GM12873 (cell line): Measurements from ENCODE around the gene MEG3.

Experiments used
- TF ChIP-seq, protein P1 (sequence below): IDR thresholded peaks from 2 replicates; pipeline ENCODE4 v1.5.1; 2012; ENCODE audit warnings: low read depth, mild to moderate bottlenecking, moderate library complexity, low read length, control low read depth; ENCODE audit not compliant: insufficient read depth; ENCODE audit errors: missing control alignments

MEG3 gene

DNA sequence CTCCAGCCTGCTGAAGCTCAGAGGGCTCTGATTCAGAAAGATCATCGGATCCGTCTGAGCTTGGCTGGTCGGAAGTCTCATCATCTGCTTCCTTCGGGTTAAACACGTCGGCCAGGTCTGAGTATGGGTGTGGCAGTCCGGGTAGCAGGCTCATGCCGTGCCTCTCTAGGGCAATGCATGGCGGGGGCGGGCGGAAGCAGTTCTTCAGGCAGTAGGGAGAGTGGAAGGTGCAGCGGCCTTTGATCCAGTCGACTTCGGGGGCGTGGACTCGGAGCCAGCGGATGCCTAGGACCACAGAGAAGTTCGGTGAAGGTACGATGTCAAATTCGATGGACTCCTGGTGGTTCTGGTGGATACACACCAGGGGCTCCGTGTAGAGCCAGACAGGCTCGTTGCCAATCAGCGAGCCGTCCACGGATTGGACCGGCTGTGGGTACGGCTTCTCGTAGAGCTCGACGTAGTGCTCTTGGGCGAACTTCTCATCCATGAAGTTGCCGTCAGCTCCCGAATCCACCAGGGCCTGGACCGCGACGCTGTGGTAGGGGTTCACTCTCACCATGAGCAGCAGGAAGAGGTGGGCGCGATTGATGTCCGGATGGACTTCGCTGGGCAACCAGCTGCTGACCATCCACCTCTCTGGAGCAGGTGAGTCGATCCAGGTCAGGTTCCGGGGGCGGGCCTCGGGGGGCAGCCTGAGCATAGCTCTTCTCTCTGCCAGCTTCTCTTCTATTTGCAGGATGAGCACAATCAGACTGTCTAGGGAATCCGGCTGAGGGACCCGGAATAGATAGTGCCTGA is 57.3 kb downstream of the MEG3 start:
- TF ChIP-seq, protein P1, sequence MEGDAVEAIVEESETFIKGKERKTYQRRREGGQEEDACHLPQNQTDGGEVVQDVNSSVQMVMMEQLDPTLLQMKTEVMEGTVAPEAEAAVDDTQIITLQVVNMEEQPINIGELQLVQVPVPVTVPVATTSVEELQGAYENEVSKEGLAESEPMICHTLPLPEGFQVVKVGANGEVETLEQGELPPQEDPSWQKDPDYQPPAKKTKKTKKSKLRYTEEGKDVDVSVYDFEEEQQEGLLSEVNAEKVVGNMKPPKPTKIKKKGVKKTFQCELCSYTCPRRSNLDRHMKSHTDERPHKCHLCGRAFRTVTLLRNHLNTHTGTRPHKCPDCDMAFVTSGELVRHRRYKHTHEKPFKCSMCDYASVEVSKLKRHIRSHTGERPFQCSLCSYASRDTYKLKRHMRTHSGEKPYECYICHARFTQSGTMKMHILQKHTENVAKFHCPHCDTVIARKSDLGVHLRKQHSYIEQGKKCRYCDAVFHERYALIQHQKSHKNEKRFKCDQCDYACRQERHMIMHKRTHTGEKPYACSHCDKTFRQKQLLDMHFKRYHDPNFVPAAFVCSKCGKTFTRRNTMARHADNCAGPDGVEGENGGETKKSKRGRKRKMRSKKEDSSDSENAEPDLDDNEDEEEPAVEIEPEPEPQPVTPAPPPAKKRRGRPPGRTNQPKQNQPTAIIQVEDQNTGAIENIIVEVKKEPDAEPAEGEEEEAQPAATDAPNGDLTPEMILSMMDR, result no peak

DNA sequence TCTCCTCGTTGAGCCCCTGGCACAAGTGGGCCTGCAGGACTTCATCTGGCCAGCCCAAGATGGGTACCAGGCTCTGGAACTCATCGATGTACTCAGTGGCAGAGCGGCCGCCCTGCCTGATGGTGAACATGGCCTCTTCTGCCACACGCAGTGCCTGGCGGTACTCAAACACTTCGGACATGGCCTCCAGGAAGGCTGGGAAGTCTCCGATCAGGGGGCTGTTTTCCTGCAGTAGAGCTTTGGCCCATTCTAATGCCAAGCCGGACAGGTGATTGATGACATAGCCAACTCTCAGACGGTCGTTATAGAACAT is 57.8 kb downstream of the MEG3 start:
- TF ChIP-seq, protein P1, result no peak

DNA sequence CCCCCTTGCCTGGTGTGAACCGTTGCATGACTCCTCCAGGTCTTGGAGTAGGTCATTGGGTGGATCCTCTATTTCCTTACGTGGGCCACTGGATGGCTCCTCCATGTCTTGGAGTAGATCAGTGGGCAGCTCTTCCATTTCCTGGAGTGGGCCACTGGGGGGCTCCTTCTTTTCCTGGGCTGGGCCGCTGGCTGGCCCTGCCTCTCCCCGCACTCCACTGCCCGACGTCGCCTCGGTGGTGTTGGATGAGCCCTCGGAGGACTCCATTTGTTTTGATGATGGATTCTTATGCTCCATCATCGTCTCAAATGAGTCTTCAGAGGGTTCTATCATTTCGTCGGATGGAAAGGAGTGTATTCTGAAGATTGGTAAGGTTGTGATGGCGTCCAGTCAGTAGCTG is 58.5 kb downstream of the MEG3 start:
- TF ChIP-seq, protein P1, result no peak

DNA sequence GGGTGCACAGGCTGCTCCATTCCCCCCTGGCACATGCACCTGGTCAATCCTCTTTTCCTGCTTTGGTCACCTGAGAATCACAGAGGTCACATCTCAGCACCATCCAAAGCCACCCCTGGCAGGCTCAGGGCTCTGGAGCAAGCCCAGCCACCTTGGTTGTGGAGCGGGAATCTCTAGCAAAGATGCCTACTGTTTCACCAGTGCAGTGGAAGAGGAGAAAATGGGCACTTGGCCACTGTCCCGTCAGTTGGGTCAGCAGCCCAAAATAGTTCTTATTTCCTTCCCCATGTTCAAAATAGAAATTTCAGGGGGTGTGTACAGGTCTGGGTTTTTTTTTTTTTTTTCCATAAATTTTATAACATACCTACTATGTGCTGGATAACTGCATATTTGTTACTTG is 59.3 kb downstream of the MEG3 start:
- TF ChIP-seq, protein P1, result no peak

DNA sequence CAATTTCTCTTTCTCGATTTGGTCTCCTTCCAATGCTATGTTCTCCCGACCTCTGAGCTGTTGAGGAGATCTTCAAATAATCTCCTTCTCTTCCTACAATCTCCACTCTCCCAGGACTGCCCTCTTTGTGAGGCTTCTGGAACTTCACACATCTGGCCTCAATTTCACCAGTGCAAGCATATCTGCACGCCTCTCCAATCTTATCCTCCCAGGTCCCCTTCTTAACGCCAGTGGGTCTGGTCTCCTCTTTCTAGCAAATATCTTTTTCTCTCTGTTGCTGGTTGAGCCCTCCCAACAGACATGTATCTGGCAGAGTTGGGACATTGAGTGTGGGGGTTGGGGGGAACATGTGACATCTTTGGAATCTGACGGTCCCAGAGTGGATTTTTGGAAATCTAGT is 59.7 kb downstream of the MEG3 start:
- TF ChIP-seq, protein P1, result no peak

DNA sequence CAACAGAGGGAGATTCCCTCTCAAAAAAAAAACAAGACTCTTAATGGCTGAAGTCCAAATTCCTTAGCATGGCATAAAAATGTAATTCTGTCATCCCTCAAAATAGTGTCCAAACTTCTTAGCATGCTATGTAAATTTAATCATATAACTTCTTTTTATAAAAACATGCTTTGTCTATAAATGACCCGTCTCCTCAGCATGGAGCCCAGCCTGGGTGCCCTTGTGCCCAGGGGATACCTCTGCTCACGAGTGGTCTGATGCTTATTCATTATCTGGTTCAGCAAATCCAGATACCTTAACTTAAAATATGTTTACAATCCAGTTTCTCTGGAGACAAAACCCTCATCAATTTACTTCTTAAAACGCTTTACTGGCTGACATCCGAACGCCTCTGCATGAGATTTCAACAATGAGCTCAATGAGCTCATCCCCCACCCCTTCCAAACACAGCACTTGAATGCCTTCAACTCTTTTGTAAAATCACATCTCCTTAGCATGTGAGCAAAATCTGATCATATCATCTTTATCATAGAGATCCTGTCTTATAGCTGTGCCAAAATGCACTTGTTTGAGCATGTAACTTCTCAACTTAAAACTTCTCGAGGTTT is 61.9 kb downstream of the MEG3 start:
- TF ChIP-seq, protein P1, result no peak

DNA sequence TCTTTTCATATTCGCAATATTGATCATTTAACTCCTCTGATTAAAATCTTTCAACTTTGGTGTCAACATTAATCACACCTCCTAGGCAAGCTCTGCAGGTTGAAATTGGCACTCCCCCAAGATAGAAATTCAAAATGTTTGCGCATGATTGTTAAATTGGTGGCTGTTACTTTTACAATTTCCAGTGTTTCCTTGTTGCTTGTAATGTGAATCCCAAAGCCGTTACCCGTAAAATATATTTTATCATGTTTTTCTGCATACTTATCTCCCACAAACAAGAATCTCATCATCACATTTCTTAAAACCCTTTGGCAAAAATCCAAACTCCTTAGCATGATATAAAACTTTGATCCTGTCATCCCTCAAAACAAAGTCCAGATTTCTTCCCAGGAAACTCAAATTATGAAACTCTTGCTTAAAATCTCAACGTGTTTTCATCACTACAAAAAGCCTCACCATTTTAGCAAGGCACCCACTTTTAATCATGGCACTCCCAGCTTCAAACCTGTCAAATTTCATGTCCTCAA is 62.9 kb downstream of the MEG3 start:
- TF ChIP-seq, protein P1, result no peak
